B cell (primary cell): ENCODE measurements around the gene PRPS1L1. TPM values are rescaled to one million over a fixed set of nuclear protein-coding genes. Genes with fewer than 3 reads are reported as not detected.

ENCODE experiments used
- ATAC-seq: fragments of 200-7000 bp; cut with Tn5 transposase; one replicate; pipeline ENCODE4 v1.10.0; 2021; ENCODE audit warnings: low read depth, mild to moderate bottlenecking, moderate number of reproducible peaks, moderate library complexity
- CTCF ChIA-PET: fragments of 350-600 bp; sonication (Branson Sonifier 250); formaldehyde crosslinking; loops from one replicate; lab custom pipeline; 2021; ENCODE audit warnings: antibody characterized with exemption, inconsistent platforms; lab: Charles Lee
- POLR2A ChIA-PET: fragments of 350-600 bp; sonication (Branson Sonifier 250); formaldehyde crosslinking; loops from one replicate; lab custom pipeline; 2021; ENCODE audit warnings: antibody characterized with exemption; lab: Charles Lee
- DNase-seq: peaks from one replicate; pipeline ENCODE4 v3.0.0; 2013
- H2AFZ ChIP-seq: 2 replicates; pipeline ENCODE4 v1.6.1; 2012; ENCODE audit warnings: mild to moderate bottlenecking, low read depth, low read length; ENCODE audit not compliant: insufficient read depth, poor library complexity, severe bottlenecking
- H3K27ac ChIP-seq, 2 donors: 1 replicate in 1 of 2; 2 replicates in 1 of 2; pipeline ENCODE4 v1.5.1; 2012 to 2013; ENCODE audit warnings: low read length in 2 of 2, mild to moderate bottlenecking in 2 of 2, moderate library complexity in 1 of 2
- H3K27me3 ChIP-seq, 4 experiments: fragments of 200-600 bp in 1 of 4; sonication (generic) in 1 of 4; replicated peaks in 1 of 4; 1 replicate in 2 of 4; 2 replicates in 2 of 4; pipeline versions ENCODE4 v1.6.1 to v1.7.0; 2013 to 2016; ENCODE audit warnings: low read length in 3 of 4, mild to moderate bottlenecking in 2 of 4, mixed read lengths in 1 of 4, moderate library complexity in 1 of 4; ENCODE audit not compliant: insufficient read depth in 4 of 4, control insufficient read depth in 3 of 4; ENCODE audit errors: control extremely low read depth in 1 of 4
- H3K36me3 ChIP-seq, 2 experiments: replicated peaks in 1 of 2; 1 replicate in 1 of 2; 2 replicates in 1 of 2; pipeline versions ENCODE4 v1.6.1 to v1.7.1; 2013; ENCODE audit warnings: low read length in 1 of 2; ENCODE audit not compliant: insufficient read depth in 2 of 2, control insufficient read depth in 1 of 2; ENCODE audit errors: control extremely low read depth in 1 of 2, extremely low read depth in 1 of 2
- H3K4me1 ChIP-seq, 2 donors: fragments of 200-600 bp in 1 of 2; sonication (generic) in 1 of 2; 1 replicate in 1 of 2; 2 replicates in 1 of 2; pipeline versions ENCODE4 v1.5.1 to v1.6.1; 2013 to 2017; ENCODE audit warnings: low read length in 2 of 2; ENCODE audit not compliant: control insufficient read depth in 2 of 2, insufficient read depth in 2 of 2
- H3K4me2 ChIP-seq: replicated peaks from 2 replicates; pipeline ENCODE3; 2012; ENCODE audit warnings: mild to moderate bottlenecking, low read depth, low read length; ENCODE audit not compliant: poor library complexity, severe bottlenecking
- H3K4me3 ChIP-seq, 5 experiments: fragments of 200-600 bp in 1 of 5; sonication (generic) in 1 of 5; 1 replicate in 3 of 5; 2 replicates in 2 of 5; pipeline versions ENCODE4 v1.5.1 to v1.7.0; 2011 to 2016; ENCODE audit warnings: low read length in 4 of 5, mild to moderate bottlenecking in 4 of 5, low read depth in 2 of 5, control low read depth in 1 of 5, moderate library complexity in 1 of 5; ENCODE audit not compliant: insufficient read depth in 1 of 5; ENCODE audit errors: control extremely low read depth in 1 of 5, extremely low read depth in 1 of 5
- H3K79me2 ChIP-seq: fragments of 200-600 bp; sonication (generic); one replicate; pipeline ENCODE4 v1.6.0; 2016; ENCODE audit warnings: low read length; ENCODE audit not compliant: control insufficient read depth, insufficient read depth
- H3K9ac ChIP-seq: fragments of 200-600 bp; sonication (generic); 2 replicates; pipeline ENCODE4 v1.6.1; 2017; ENCODE audit warnings: mild to moderate bottlenecking, low read length, moderate library complexity
- H3K9me3 ChIP-seq, 3 donors: one replicate each; pipeline versions ENCODE4 v1.6.1 to v1.7.1; 2013; ENCODE audit warnings: low read length in 2 of 3; ENCODE audit not compliant: control insufficient read depth in 2 of 3, insufficient read depth in 1 of 3; ENCODE audit errors: control extremely low read depth in 1 of 3
- H4K20me1 ChIP-seq: 2 replicates; pipeline ENCODE4 v1.6.0; 2012; ENCODE audit warnings: mild to moderate bottlenecking, low read length; ENCODE audit not compliant: insufficient read depth, control insufficient read depth, poor library complexity, severe bottlenecking
- H3K27ac Mint-ChIP-seq: one replicate; pipeline ENCODE4 v1.8.0; 2021; ENCODE audit warnings: mixed read lengths
- H3K27me3 Mint-ChIP-seq: one replicate; pipeline ENCODE4 v1.8.0; 2021; ENCODE audit warnings: mixed read lengths
- H3K4me1 Mint-ChIP-seq: one replicate; pipeline ENCODE4 v1.8.0; 2021; ENCODE audit warnings: mixed read lengths
- H3K4me3 Mint-ChIP-seq: one replicate; pipeline ENCODE4 v1.8.0; 2021; ENCODE audit warnings: mixed read lengths
- H3K9me3 Mint-ChIP-seq: one replicate; pipeline ENCODE4 v1.8.0; 2022; ENCODE audit warnings: mixed read lengths; ENCODE audit not compliant: insufficient read depth
- CTCF ChIP-seq: fragments of 200-600 bp; IDR thresholded peaks from one replicate; pipeline ENCODE4 v1.8.0; 2022; ENCODE audit warnings: antibody characterized with exemption, mild to moderate bottlenecking
- EZH2 ChIP-seq: IDR thresholded peaks from 2 replicates; pipeline ENCODE4 v1.6.1; 2012; ENCODE audit warnings: borderline replicate concordance, low read depth, mild to moderate bottlenecking, moderate library complexity, low read length; ENCODE audit not compliant: insufficient read depth, poor library complexity, severe bottlenecking
- WGBS: methylation state at CpG from one replicate; pipeline ENCODE4 v1.1.5; 2013; ENCODE audit warnings: missing lambda C conversion rate; ENCODE audit not compliant: insufficient coverage; 5-methylcytosine and 5-hydroxymethylcytosine counted together
- intact Hi-C: fragments of 100-400 bp; cut with micrococcal nuclease; formaldehyde crosslinking; loops from one replicate; pipeline ENCODE4 v1.10.0; 2022
- polyA plus RNA-seq: library from polyadenylated mRNA; depleted of rRNA; stranded (reverse); fragments of >200 nt; gene quantifications from 2 replicates; pipeline ENCODE4 v1.2.3, GENCODE V29; 2012
- total RNA-seq, 2 donors: library from RNA; stranded (reverse); fragments of 120-200 nt in 1 of 2; gene quantifications; 1 replicate in 1 of 2; 2 replicates in 1 of 2; pipeline versions ENCODE4 v1.2.3 to v1.2.4, GENCODE V29; 2013 to 2022

The PRPS1L1 gene
- total and polyA plus RNA-seq, 2 donors (not counting 1 experiment from before 2014, with no cell fraction given): not detected

GRCh38 chr7:18068745-18069144, 41.1 kb upstream of the PRPS1L1 start:
- intact Hi-C loops: loop anchor here (10.0 kb wide), 2 partner anchors 146 to 226 kb away; no protein-coding TSS in a partner anchor
- Mint-ChIP-seq H3K4me1 (no peaks in the 10 kb centered on the region), H3K4me3 (no peak overlapping the region), H3K27ac (no peak overlapping the region), H3K27me3 (peaks cover 4% of the 10 kb centered on the region), H3K9me3 (no peaks in the 10 kb centered on the region)
- DNase-seq (no peak), ATAC-seq (no peak)
- no peaks in the 10 kb centered on the region for H4K20me1 ChIP-seq
- H3K27ac ChIP-seq: no peak overlapping the region
- POLR2A ChIA-PET: no interaction called here
- H3K79me2 ChIP-seq: no peaks in the 10 kb centered on the region
- no peak overlapping the region for H3K9ac ChIP-seq
- no peaks in the 10 kb centered on the region for H3K36me3 ChIP-seq
- no peak overlapping the region for H3K4me2 ChIP-seq
- TF ChIP-seq CTCF: no peak
- TF ChIP-seq EZH2: no peak
- H3K27me3 ChIP-seq: no peaks in the 10 kb centered on the region
- WGBS: 100% methylated on average over 1 of the region's 3 CpGs
- no peak overlapping the region for H2AFZ ChIP-seq
- no peaks in the 10 kb centered on the region for H3K9me3 ChIP-seq
- no peaks in the 10 kb centered on the region for H3K4me1 ChIP-seq
- CTCF ChIA-PET: no interaction called here
- no peak overlapping the region for H3K4me3 ChIP-seq

GRCh38 chr7:18064242-18064838, 36.7 kb upstream of the PRPS1L1 start:
- H3K36me3 ChIP-seq: no peaks in the 10 kb centered on the region
- H3K4me2 ChIP-seq: no peak overlapping the region
- peaks cover 4% of the 10 kb centered on the region for H3K27me3 Mint-ChIP-seq
- no CpG with 5 or more reads among the region's 6 CpGs for WGBS
- DNase-seq (peak; percentile 38), ATAC-seq (no peak)
- no peak overlapping the region for H3K27ac Mint-ChIP-seq
- H3K9ac ChIP-seq: no peak overlapping the region
- H3K4me3 ChIP-seq: no peak overlapping the region
- no peaks in the 10 kb centered on the region for H3K79me2 ChIP-seq
- H3K27me3 ChIP-seq: no peaks in the 10 kb centered on the region
- no peaks in the 10 kb centered on the region for H4K20me1 ChIP-seq
- H3K4me1 Mint-ChIP-seq: no peaks in the 10 kb centered on the region
- no peak overlapping the region for H2AFZ ChIP-seq
- no peaks in the 10 kb centered on the region for H3K4me1 ChIP-seq
- intact Hi-C loops: loop anchor here (1.0 to 10.0 kb wide), 3 partner anchors 150 to 281 kb away; no protein-coding TSS in a partner anchor
- no peaks in the 10 kb centered on the region for H3K9me3 ChIP-seq
- no peak overlapping the region for H3K4me3 Mint-ChIP-seq
- TF ChIP-seq CTCF: peak; percentile 58
- no peak for TF ChIP-seq EZH2
- no peak overlapping the region for H3K27ac ChIP-seq
- ChIA-PET POLR2A (no interaction called here), CTCF (interaction anchor here (0.8 to 1.7 kb wide), 7 partner anchors 8 to 383 kb away, joined by 3 to 8 read pairs (median 3); no protein-coding TSS in a partner anchor)
- H3K9me3 Mint-ChIP-seq: no peaks in the 10 kb centered on the region
